Activated CD4-positive, alpha-beta T cell treated with anti-CD3 and anti-CD28 coated beads for 1 hour (primary cell): ENCODE measurements around the gene SALL4.

ENCODE experiments used
- DNase-seq: peaks from one replicate; pipeline ENCODE4 v3.0.0-alpha.2; 2020

Gene SALL4

DNA sequence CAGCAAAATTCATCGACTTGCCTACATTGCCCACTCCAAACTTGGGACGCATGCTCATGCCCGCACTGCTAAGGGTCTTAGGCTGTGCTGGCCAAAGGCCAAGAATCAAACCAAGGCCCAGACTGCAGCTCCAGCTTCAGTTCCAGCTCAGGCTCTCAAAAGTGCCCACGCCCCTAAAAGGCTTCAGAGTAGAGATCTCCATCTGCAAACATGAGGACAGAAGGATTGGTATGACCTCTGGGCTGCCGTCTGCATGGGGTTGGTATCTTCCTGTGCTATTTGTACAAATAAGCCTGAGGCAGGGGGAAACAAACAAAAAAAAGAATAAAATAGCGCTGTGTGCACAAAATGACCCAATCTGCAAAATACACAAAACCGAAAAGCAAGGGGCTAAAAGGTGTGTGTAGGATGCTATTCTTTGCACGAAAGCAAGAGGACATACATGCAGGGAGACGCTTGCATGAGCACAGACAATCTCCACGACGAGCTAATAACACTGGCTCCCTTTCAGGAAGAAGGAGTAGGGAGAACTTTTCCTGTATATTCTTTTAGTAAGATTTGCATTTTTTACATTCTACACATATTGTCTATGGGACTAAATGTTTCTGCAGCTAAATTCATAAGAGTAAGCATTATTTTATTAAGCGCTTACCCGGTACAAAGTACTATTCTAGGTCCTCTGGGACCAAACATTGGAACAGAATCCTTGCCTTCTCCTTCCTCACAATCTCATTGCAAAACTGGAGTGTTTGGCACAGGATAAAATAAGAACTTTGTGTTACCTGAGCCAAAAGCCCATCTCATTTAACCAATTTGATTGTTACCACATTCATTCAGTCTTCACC, 67.2 kb downstream of the SALL4 start:
- no peak for DNase-seq

DNA sequence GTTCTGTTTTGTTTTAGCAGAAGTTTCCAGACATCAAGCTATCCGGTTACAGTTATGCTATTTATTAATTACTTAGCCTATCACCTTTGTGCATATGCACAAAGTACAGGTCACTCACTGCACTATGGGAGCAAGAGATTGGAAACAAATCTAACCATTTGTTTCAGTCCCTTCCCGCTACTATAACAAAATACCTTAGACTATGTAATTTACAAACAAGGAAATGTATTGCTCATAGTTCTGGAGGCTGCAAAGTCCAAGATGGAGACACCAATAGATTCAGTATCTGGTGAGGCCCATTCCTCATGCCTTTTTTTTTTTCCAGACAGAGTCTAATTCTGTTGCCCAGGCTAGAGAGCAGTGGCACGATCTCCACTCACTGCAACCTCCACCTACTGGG, 69.3 kb downstream of the SALL4 start:
- no peak for DNase-seq
